Fibroblast of mammary gland (primary cell): ENCODE results near the gene SMCO3.

ENCODE experiments used
- DNase-seq: peaks from one replicate; pipeline ENCODE4 v3.0.0-alpha.2; 2010; ENCODE audit warnings: low read depth
- H3K4me3 ChIP-seq: 2 replicates; pipeline ENCODE4 v1.5.1; 2011; ENCODE audit warnings: low read depth, mild to moderate bottlenecking, low read length, moderate library complexity; ENCODE audit not compliant: control insufficient read depth
- TF ChIP-seq, protein P1 (sequence below): conservative IDR thresholded peaks from 2 replicates; pipeline ENCODE4 v1.5.1; 2011; ENCODE audit warnings: low read depth, low read length, inconsistent platforms; ENCODE audit not compliant: control insufficient read depth, insufficient read depth

The SMCO3 gene

DNA sequence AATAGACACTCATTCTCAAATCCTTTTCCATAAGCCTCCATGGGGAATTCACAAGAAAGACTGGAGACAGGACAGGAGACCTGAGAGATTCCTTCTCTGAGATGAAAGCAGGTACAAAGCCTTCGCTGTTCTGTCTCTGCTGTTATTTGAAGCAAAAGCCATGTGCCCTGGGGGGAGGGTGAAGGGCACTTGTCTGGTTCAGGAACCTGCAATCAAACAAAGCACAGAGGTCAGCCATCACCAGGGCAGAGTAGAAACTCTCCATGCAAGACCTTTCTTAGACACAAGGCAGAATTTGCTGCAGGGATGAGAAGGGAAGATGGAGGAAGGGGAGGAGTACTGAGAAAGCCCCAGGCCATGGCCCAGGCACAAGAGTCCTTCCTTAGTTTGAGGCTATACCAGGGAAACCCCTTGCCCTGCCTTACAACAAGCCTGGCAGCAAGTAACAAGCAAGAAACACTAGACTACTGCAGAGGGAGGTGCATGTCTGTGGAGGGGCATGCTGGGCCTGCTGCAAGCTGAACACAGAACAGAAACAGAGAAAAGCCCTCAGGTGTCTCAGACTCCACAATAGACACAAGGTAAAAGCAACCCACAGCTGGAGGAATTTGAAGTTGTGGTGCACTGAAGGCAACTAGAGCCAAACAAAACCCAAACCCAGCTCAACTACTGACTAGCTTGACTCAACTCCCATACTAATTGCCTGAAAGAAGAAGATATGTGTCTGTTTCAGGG is 37.1 kb upstream of the SMCO3 start:
- no peak for DNase-seq
- TF ChIP-seq, protein P1, sequence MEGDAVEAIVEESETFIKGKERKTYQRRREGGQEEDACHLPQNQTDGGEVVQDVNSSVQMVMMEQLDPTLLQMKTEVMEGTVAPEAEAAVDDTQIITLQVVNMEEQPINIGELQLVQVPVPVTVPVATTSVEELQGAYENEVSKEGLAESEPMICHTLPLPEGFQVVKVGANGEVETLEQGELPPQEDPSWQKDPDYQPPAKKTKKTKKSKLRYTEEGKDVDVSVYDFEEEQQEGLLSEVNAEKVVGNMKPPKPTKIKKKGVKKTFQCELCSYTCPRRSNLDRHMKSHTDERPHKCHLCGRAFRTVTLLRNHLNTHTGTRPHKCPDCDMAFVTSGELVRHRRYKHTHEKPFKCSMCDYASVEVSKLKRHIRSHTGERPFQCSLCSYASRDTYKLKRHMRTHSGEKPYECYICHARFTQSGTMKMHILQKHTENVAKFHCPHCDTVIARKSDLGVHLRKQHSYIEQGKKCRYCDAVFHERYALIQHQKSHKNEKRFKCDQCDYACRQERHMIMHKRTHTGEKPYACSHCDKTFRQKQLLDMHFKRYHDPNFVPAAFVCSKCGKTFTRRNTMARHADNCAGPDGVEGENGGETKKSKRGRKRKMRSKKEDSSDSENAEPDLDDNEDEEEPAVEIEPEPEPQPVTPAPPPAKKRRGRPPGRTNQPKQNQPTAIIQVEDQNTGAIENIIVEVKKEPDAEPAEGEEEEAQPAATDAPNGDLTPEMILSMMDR: no peak
- H3K4me3 ChIP-seq: no peak overlapping the region

GRCh38 chr12:14849661-14850060 is 35.7 kb upstream of the SMCO3 start:
- TF ChIP-seq, protein P1: no peak
- peak; percentile 55 for DNase-seq
- no peak overlapping the region for H3K4me3 ChIP-seq

DNA sequence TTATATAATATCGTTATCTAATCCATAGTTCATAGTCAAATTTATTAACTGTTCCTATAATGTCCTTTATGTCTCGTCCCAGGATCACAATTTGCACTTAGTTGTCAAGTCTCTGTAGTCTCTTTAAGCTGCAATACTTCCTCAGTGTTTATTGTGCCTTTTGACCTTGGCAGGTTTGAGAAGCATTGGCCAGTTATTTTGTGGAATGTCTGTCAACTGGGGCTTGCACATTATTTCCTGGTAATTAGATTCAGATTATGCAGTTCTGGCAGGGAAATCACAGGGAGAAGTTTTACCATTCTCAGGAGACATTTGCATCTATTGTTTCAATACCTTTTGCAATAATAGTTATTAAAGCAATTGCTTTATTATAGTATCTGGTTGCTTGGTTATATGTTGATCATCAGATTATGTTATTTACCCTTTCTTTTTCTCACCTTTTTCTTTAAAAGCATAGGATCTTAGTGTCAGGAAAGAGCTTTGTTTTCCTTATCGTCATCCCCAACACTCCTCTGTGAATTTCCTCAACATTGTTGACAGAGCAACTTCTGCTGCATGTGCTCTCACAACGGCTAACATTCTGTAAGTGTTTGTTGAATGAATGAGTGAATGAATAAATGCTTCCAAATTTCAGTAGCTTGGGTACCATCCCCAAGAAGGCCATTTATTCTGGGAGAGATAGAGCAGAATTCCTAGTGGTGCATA is 33.0 kb upstream of the SMCO3 start:
- no peak for DNase-seq
- TF ChIP-seq, protein P1: no peak
- H3K4me3 ChIP-seq: no peak overlapping the region

- no peak for DNase-seq
- TF ChIP-seq, protein P1: no peak
- no peak overlapping the region for H3K4me3 ChIP-seq
Measured at GRCh38 chr12:14846042-14846587, 32.1 kb upstream of the SMCO3 start.

DNA sequence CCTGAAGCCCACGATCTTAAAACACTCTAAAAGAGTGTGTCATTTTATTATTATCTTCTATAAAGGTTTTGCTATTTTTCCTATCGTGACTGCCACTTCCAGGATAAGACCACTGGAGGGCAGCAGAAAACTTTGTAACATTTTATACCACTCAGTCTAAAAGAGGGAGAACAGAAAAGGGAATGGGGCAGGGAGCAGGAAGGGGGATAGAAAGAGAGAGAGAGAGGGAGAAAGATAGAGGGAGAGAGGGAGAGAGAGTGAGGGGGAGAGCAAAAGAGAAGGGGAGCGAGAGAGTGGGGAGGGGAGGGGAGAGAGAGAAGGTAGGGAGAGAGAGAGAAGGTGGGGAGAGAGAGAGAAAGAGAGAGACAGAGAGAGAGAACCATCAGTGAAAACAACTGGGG is 31.4 kb upstream of the SMCO3 start:
- H3K4me3 ChIP-seq: no peak overlapping the region
- TF ChIP-seq, protein P1: peak; percentile 74
- DNase-seq: peak; percentile 65

- no peak for DNase-seq
- TF ChIP-seq, protein P1: no peak
- H3K4me3 ChIP-seq: no peak overlapping the region
Measured at GRCh38 chr12:14844401-14844800, 30.4 kb upstream of the SMCO3 start.
